Muscle of back (tissue), 13 donors: ENCODE measurements around the gene SCRN1. TPM values are rescaled to one million over a fixed set of nuclear protein-coding genes. Genes with fewer than 3 reads are reported as not detected.

Experiments
- DNase-seq, 3 donors: peaks; one replicate each; pipeline versions ENCODE4 v3.0.0 to v3.0.0-alpha.2; 2013
- long read RNA-seq, 9 donors: transcript quantifications; one replicate each; lab custom pipeline, GENCODE V29; 2026
- polyA plus RNA-seq, 10 donors: library from polyadenylated mRNA; unstranded; fragments of 120-200 nt; gene quantifications; one replicate each; pipeline ENCODE4 v1.2.1, GENCODE V29; 2013; ENCODE audit not compliant: insufficient read length in 10 of 10

The SCRN1 gene, protein sequence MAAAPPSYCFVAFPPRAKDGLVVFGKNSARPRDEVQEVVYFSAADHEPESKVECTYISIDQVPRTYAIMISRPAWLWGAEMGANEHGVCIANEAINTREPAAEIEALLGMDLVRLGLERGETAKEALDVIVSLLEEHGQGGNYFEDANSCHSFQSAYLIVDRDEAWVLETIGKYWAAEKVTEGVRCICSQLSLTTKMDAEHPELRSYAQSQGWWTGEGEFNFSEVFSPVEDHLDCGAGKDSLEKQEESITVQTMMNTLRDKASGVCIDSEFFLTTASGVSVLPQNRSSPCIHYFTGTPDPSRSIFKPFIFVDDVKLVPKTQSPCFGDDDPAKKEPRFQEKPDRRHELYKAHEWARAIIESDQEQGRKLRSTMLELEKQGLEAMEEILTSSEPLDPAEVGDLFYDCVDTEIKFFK
- polyA plus RNA-seq = 10 to 100 TPM; 30.2 to 45.0 (median 36.2) TPM
- long read RNA-seq, donor 1, full-length matches to known transcripts = 5 of 5 reads
- long read RNA-seq, donor 1, partial matches to known transcripts = 0 of 5 reads
- long read RNA-seq, donor 1, other reads (novel, unspliced or antisense) = 0 of 5 reads
- long read RNA-seq, donor 2, full-length matches to known transcripts = 5 of 5 reads
- long read RNA-seq, donor 2, partial matches to known transcripts = 0 of 5 reads
- long read RNA-seq, donor 2, other reads (novel, unspliced or antisense) = 0 of 5 reads
- long read RNA-seq, donor 3 = 0 reads
- long read RNA-seq, donor 4, full-length matches to known transcripts = 4 of 41 reads
- long read RNA-seq, donor 4, partial matches to known transcripts = 37 of 41 reads
- long read RNA-seq, donor 4, other reads (novel, unspliced or antisense) = 0 of 41 reads
- long read RNA-seq, donor 5, full-length matches to known transcripts = 6 of 6 reads
- long read RNA-seq, donor 5, partial matches to known transcripts = 0 of 6 reads
- long read RNA-seq, donor 5, other reads (novel, unspliced or antisense) = 0 of 6 reads
- long read RNA-seq, donor 6, full-length matches to known transcripts = 8 of 8 reads
- long read RNA-seq, donor 6, partial matches to known transcripts = 0 of 8 reads
- long read RNA-seq, donor 6, other reads (novel, unspliced or antisense) = 0 of 8 reads
- long read RNA-seq, donor 7, full-length matches to known transcripts = 7 of 12 reads
- long read RNA-seq, donor 7, partial matches to known transcripts = 5 of 12 reads
- long read RNA-seq, donor 7, other reads (novel, unspliced or antisense) = 0 of 12 reads
- long read RNA-seq, donor 8, full-length matches to known transcripts = 4 of 4 reads
- long read RNA-seq, donor 8, partial matches to known transcripts = 0 of 4 reads
- long read RNA-seq, donor 8, other reads (novel, unspliced or antisense) = 0 of 4 reads
- long read RNA-seq, donor 9 = 0 reads

DNA sequence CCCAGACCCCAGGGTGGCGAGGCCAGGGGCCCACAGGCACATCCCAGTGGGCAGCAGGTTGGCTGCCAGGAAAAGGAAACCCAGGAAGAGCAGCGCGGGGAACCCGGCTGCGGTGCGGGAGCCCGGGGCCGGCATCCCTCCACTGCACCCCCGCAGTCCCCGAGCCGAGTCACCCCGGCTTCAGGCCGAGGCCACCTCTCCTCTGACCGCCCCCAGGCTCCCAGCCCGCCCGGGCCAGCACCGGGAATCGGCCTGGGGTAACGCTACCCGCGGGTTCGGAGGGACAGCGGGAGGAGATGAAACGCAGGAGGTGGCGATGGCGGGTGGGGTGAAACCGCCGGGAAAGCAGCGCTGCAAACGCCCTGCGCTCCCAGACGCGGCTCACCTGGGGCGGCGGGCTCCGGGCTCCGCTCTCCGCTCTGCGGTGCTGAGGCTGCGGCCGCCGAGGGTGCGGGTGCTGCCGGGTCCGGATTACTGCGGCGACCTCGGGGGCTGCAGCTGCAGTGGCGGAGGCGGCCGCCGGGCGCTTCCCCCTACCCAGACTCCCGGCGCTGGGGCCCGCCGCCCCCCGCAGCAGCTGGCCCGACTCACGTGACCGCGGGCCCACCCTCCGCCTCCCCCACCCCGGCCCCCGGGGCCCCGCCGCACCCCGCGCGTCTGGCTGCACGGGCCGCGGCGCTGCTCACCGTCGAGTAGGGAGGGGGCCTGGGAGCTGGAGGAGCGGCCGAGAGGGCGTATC lies at the start of gene SCRN1:
TSS of gene SCRN1 (minus strand) at position 545 of the 739 bp plus-strand sequence. CDS start 20,734 bp downstream, outside the sequence.
- peak; percentile 57 to 82 (median 64) for DNase-seq

DNA sequence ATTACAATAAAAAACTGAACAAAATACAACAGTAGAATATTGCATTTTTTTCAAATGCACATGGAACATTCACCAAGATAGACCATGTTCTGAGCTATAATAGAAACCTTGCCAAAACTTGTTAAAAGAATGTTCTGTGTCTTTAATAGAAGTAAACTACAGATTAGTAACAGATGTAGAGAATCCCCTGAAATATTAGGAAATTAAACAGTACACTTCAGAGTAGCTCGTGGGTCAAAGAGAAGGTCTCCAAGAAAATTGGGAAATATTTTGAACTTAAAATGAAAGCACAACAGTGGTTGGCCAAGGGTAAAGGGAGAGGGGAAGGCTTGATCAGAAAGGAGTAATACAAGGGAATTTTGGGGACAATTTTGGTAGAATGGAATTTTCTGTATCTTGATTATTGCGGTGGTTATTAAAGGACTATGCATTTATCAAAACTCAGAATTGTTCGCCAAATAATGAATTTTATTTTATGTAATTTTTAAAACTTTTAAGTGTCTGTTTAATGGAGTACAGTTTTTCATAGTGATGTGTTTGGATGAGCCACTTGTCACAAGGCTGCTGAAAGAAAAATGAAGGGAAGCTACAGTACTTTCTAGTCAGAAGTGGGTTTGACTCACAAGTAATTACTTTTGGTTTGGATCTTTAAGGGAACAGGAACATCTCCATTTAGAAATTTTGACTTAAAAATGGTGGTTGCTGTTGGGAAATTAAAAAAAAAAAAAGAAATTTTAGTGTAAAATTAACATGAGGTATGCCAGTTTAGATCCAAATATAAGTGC lies 48.8 kb upstream of the SCRN1 start:
- peak in 2 of 3 donors; percentile 43 to 72 for DNase-seq

DNA sequence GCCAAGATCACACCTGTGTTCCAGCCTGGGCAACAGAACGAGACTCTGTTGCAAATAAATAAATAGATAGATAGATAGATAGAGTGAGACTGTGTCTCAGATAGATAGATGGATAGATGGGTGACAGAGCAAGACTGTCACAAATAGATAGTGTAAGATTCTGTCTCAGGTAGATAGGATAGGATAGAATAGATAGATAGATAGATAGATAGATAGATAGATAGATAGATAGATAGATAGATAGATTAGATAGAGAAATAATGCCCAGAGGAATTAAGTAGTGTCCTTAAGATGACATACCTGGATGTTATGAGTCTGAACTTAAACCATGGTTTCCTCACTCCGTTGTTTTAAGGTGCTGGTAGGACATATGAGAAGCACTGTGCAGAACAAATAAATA lies 46.6 kb upstream of the SCRN1 start:
- DNase-seq = no peak

DNA sequence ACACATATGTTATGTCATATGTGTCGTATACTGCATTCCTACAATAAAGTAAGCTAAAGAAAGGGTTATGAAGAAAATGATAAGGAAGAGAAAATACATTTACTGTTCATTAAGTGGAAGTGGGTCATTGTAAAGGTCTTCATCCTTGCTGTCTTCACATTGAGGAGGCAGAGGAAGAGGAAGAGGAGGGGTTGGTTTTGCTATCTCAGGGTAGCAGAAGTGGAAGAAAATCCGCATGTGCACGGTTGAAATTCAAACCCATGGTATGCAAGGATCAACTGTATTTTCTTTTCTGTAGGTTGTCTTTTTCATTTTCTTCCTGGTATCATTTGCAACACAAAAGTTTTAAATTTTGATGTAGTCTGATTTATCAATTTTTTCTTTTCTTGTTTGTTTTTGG lies 44.9 kb upstream of the SCRN1 start:
- DNase-seq = no peak

DNA sequence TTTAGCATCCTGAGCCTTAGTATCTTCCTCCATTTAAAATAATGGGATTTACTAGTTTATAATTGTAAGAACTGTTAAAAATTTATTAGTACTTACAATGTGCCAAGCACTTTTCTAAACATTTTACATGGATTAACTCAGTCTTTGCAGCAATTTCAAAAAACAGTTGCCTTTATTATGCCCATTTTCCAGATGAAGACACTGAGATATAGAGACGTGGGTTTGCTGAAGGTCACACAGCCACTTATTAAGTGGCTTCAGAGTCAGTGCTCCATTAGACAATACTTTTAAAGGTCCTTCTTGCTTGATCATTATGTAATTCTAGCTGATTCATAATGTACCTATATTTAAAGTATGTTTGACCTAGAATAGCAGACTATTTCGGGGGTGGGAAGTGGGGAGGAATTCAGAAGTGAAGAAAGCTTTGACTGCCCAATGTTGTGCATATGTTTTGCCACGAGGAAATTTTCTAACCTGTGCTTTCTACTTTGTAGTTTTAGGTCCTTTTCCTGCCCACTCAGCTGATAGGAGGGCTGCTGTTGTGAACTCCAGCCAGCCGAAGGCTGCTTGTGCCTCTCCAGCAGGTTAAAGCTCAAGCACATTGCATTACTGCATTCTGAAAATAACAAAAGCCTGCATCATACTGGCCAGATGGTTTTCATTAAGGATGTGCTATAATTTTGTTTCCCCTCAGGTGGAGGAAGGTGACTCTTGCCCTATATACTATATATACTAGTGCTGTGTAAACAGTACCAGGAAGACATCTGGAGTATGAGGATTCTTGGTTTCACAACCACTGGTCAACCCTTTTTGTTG lies 42.9 kb upstream of the SCRN1 start:
- DNase-seq = peak in 1 of 3 donors; percentile 25

DNA sequence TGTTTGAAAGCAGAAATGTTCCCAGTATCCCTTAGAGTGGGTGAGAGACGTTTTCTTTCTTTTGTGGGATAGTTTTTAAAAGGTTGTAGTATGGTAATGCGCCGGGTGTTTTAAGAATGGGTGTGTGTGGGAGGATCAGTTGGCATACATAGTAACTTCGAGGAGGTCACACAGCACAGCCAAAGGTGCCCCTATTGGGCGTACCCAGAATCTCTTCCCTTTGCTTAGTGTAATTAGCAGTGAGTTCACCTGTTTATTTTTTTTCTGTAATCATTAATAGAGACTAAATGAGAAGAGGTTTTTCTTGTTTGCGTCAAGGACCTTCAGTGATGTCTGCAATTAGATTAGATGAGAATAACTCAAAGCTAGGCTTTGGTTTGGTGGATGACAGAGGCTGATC lies 40.1 kb upstream of the SCRN1 start:
- no peak for DNase-seq

DNA sequence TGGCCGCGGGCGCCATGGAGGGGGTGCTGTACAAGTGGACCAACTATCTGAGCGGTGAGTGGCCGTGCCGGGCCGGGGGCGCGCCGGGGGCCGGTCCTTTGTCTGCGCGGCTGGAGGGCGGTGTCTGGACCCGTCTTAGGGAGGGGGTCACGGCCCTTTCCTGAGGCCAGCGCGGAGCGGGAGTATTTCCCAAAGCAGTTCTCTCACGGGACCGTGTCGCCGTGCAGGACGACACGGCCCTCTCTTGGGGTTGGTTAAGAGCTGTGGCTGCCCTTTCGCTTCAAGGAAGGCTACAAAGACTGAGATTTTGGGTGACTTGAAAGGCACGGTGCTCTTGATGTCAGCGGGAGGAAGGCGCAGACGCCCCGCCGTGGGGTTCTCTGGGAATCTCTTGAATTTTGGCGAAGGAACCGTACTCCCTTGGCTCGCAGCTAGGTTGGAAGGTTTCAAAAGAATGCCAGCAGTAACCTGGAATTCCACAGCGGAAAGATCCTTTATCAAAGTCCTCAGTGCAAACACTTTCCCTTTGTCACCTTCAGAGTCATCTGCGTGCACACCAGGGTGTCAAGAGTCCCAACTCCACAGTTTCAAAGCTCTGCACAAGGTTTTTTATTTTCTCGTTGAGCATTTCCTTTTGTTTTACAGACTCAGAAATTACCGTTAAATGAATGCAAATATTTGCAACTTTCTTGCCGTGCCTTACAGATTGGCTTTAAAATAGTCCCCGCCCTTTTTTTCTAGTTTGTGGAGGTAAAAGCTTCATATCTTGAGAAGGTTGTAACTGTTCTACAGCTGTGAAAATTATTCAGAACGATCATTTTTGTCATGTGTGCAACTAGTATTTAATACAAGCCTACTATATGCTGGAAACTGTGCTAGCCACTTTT lies 39.4 kb upstream of the SCRN1 start:
- peak; percentile 29 to 79 (median 58) for DNase-seq

DNA sequence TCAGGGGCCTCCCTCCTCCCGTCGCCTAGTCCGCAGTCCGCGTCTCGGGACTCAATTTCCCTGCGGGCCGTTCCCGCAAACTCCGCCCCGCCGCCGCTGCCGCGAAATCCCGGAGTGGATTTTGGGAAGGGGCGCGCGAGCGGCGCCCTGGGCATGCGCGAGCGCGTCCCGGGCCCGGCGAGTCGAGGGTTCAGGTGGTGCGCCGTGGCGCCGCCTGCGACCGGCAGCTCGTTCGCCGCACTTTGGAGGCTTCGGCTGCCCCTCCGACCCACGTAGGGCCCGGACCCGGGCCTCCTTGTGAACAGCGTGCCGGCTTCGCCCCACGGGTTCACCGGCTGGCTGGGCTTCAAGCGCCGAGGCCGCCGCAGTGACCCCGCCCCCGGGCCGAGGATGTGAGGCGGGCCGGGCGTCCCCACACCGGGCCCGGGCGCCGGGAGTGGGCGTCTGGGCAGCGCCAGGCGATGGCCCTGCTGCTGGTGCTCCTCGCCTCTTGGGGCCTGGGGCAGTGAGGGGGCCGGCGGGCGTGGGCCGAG lies 38.7 kb upstream of the SCRN1 start, which contains the start of gene PLEKHA8:
TSS of gene PLEKHA8 (plus strand) at position 197 of the 533 bp plus-strand sequence. CDS start 351 bp downstream, outside the sequence.
- peak; percentile 90 to 96 (median 94) for DNase-seq

DNA sequence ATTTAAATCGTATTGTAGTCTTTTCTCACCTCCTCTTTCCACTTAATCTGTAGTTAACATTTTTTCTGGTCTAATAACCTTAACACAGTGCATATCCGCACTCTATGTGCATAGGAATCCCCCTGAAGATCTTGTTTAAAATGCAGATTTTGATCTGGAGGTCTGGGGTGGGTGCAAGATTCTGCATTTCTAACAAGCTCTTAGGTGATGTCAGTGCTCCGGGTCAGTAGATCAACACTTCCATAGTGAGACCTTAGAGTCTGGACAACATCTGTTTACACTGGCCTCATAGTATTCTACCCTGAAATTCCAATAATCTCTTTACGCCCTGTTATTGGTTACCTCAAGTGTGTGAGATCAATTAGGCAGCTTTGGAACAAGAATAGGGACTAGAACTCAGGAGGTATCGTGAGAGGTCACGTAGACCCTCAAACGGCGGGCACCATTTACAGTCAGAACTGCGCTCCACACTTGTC lies 38.2 kb upstream of the SCRN1 start:
- DNase-seq = peak in 1 of 3 donors; percentile 15

DNA sequence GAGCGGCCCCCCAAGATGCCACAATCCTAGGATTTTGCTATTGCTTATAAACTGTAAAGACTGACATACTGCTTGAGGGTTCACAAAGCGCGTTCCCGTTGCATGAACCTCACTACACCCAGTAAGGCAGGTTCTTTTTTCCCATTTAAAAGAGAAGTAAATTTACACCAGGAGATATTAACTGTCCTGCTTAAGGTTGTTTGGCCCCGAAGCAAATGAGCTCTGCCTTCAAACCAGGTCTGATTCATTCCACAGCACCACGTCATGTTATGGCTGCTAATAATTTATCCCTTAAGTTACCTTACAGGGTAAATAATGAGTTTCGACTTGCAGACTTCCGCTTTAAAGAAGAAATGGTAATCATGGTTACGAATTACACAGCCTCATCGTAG lies 37.5 kb upstream of the SCRN1 start:
- peak in 1 of 3 donors; percentile 44 for DNase-seq

DNA sequence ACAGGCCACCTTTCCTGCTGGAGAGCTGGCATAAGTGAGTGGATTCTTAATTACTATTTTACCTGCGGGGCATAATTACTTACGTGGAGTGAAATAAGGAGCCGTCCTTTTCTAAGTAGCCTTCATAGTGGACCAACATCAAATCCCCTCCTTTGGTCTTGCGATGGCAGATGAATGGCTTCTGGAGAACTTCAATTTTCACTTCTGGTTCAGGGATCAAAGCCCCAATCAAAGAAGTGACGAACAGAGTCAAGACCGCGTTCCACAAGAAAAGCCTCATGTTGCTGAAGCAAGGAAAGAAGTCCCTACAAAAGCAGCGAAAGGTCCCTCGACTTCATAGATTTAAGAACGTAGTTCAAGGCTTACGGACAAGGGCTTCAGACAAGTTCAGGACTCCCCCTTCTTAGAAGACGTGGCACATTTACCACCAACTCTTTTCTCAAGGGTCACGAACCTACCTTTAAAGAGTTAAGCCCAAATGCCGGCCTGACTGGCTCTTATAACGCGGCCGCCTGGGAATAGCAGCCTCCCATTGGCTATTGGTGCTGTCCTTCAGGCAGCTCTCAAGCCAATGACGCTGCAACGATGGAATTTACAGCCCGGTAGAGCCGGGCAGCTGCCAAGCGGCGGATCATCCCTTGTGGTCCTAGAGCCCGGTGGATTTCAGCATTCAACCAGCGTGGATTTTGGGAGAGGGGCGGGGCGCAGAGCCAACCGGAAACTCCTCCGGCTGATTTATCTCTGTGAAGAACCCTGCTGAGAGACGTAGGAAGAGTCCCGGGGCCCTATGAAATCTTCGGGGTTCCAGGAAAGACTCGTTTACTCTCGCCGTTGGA lies 36.8 kb upstream of the SCRN1 start, which contains the start of gene FKBP14:
TSS of gene FKBP14 (minus strand) at position 474 of the 836 bp plus-strand sequence. CDS start at position 280, 194 bp downstream.
- DNase-seq = peak; percentile 99 to 100 (median 99)

DNA sequence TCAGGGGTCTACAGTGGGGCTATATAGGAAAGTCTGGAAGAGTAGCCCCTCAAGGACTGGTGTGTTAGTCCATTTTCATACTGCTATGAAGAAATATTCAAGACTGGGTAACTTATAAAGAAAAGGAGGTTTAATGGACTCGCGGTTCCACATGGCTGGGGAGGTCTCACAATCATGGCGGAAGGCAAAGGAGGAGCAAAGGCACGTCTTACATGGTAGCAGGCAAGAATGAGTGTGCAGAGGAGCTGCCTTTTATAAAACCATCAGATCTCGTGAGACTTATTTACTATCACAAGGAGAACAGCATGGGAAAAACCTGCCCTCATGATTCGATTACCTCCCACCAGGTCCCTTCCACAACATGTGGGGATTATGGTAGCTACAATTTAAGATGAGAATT lies 33.9 kb upstream of the SCRN1 start:
- no peak for DNase-seq

DNA sequence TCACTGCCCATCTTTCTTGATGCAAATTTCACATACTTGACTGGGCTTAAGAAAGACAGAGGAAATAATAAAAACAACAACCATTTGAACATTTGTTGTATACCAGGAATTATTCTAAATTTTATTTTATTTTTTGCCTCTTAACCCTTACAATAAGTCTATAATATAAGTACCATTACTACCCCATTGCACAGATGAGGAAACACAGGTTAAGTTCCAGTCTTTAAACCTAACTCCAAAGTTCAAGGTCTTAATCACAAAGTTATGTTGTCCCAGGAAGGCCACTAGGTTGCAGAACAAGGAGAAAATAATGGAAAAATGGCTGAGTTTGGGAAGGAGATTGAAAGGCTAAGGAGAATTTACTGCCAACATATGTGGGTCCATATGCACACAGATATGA lies 33.4 kb upstream of the SCRN1 start:
- DNase-seq = no peak

DNA sequence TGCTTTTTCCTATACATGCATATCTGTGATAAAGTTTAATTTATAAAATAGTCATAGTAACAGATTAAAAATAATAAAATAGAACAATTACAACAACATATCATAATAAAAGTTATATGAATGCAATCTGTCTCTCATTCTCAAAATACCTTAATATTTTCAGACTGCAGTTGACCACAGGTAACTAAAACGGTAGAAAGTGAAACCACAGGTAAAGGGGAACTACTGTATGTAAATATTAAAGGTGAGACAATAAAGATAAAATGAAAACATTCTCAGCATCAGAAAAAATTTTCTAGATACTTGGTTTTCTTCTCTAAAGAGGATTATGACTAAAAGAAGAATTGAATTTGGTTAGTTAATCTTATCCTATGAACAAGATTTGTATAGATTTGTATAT lies 30.9 kb upstream of the SCRN1 start:
- no peak for DNase-seq

DNA sequence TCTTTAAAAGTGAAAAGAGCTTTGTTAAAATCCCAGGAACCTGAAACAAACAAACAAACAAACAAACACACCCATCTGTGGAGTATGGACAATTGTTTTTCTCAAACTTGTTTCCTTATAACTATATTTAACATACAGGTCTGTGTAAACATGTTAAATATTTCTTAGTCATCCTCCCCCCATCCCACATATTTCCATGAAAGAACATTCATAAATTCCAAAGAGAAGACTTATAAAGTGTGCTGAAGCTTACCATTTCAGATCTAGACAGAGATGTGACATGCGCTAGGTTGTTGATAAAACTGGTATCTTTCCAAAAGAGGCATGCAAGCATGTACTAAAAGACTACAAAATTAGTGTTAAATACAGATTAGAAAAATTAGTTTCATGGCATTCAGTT lies 30.4 kb upstream of the SCRN1 start:
- no peak for DNase-seq

DNA sequence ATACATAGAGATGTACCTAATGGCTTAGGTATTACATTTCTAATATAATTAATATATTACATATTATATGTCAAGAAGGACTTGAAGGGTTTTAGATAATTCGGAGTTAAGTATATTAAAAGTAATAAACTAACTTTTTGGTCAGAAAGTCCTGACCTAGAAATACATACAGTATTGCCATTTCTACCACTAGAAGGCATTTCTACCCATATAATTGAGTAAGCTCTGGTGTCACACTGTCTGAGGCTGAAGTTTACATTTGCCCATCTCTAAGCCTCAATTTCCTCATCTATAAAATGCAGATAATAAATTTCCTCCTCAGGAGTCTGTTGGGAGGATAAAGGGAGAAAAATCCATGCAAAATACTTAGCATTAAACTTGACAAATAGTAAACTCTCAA lies 29.8 kb upstream of the SCRN1 start:
- DNase-seq = no peak
